GM23338 (cell line): Measurements from ENCODE around the gene TF. TPM values are rescaled to one million over a fixed set of nuclear protein-coding genes. Genes with fewer than 3 reads are reported as not detected.

ENCODE experiments used
- ATAC-seq: fragments of 200-7000 bp; cut with Tn5 transposase; 3 replicates; pipeline ENCODE4 v1.9.1; 2020
- DNase-seq: peaks from one replicate; pipeline ENCODE4 v3.0.0-alpha.2; 2015; ENCODE audit warnings: low spot score
- H2AFZ ChIP-seq: fragments of 200-600 bp; sonication (generic); 2 replicates; pipeline ENCODE4 v1.8.0; 2016; ENCODE audit warnings: antibody characterized with exemption, mild to moderate bottlenecking, moderate library complexity
- H3F3A ChIP-seq: fragments of 200-600 bp; sonication (generic); replicated peaks from 2 replicates; pipeline ENCODE4 v1.8.0; 2017; ENCODE audit warnings: antibody characterized with exemption, mixed run types, low read depth
- H3K27ac ChIP-seq: fragments of 200-600 bp; sonication (generic); 2 replicates; pipeline ENCODE4 v1.6.1; 2016; ENCODE audit warnings: low read depth
- H3K27me3 ChIP-seq: fragments of 200-600 bp; sonication (generic); 2 replicates; pipeline ENCODE4 v1.8.0; 2016; ENCODE audit warnings: mild to moderate bottlenecking, mixed run types, moderate library complexity; ENCODE audit not compliant: insufficient read depth
- H3K36me3 ChIP-seq: fragments of 200-600 bp; sonication (generic); 2 replicates; pipeline ENCODE4 v1.8.0; 2016; ENCODE audit warnings: mild to moderate bottlenecking; ENCODE audit not compliant: insufficient read depth
- H3K4me1 ChIP-seq: fragments of 200-600 bp; sonication (generic); 2 replicates; pipeline ENCODE4 v1.8.0; 2016; ENCODE audit warnings: mild to moderate bottlenecking, moderate library complexity; ENCODE audit not compliant: insufficient read depth
- H3K4me2 ChIP-seq: fragments of 200-600 bp; sonication (generic); 2 replicates; pipeline ENCODE4 v1.7.1; 2017; ENCODE audit warnings: mixed run types
- H3K4me3 ChIP-seq: fragments of 200-600 bp; sonication (generic); 2 replicates; pipeline ENCODE4 v1.6.1; 2016; ENCODE audit warnings: mixed run types
- H3K79me2 ChIP-seq: fragments of 200-600 bp; sonication (generic); replicated peaks from 2 replicates; pipeline ENCODE4 v1.8.0; 2017; ENCODE audit warnings: mild to moderate bottlenecking; ENCODE audit not compliant: insufficient read depth
- H3K9me2 ChIP-seq: fragments of 200-600 bp; sonication (generic); 2 replicates; pipeline ENCODE4 v1.8.0; 2017; ENCODE audit not compliant: insufficient read depth
- H4K20me1 ChIP-seq: fragments of 200-600 bp; sonication (generic); replicated peaks from 2 replicates; pipeline ENCODE4 v1.8.0; 2017; ENCODE audit warnings: mild to moderate bottlenecking; ENCODE audit not compliant: insufficient read depth
- H3K27ac Mint-ChIP-seq: 2 replicates; pipeline ENCODE4 v1.8.0; 2020; ENCODE audit warnings: inconsistent platforms, mild to moderate bottlenecking, moderate library complexity, mixed read lengths
- H3K27me3 Mint-ChIP-seq: 3 replicates; pipeline ENCODE4 v1.8.0; 2022; ENCODE audit warnings: low read depth, mild to moderate bottlenecking, moderate library complexity, mixed read lengths, inconsistent platforms; ENCODE audit not compliant: insufficient read depth, poor library complexity
- H3K36me3 Mint-ChIP-seq: 3 replicates; pipeline ENCODE4 v1.8.0; 2021; ENCODE audit warnings: low read depth, mild to moderate bottlenecking, inconsistent platforms, moderate library complexity, mixed read lengths
- H3K4me1 Mint-ChIP-seq: 3 replicates; pipeline ENCODE4 v1.8.0; 2020; ENCODE audit warnings: mild to moderate bottlenecking, inconsistent platforms, mixed read lengths
- H3K4me3 Mint-ChIP-seq: 3 replicates; pipeline ENCODE4 v1.8.0; 2021; ENCODE audit warnings: moderate library complexity, mild to moderate bottlenecking, inconsistent platforms, mixed read lengths
- H3K9me3 Mint-ChIP-seq: 3 replicates; pipeline ENCODE4 v1.8.0; 2020; ENCODE audit warnings: moderate library complexity, mild to moderate bottlenecking, inconsistent platforms, mixed read lengths
- CREB1 ChIP-seq: fragments of 250-450 bp; sonication (Bioruptor Pico); IDR thresholded peaks from 2 replicates; pipeline ENCODE4 v1.5.0; 2020; ENCODE audit warnings: low read depth, mild to moderate bottlenecking, moderate library complexity
- ETS1 ChIP-seq: IDR thresholded peaks from 2 replicates; pipeline ENCODE4 v1.6.1; 2016; ENCODE audit warnings: antibody characterized with exemption
- EZH2 ChIP-seq: fragments of 200-600 bp; sonication (generic); IDR thresholded peaks from one replicate; pipeline ENCODE4 v1.8.0; 2017; ENCODE audit warnings: antibody characterized with exemption, mild to moderate bottlenecking, low read depth; ENCODE audit not compliant: unreplicated experiment
- EZH2phosphoT487 ChIP-seq: fragments of 200-600 bp; sonication (generic); IDR thresholded peaks from one replicate; pipeline ENCODE4 v1.8.1; 2018; ENCODE audit warnings: antibody characterized with exemption; ENCODE audit not compliant: unreplicated experiment
- JUNB ChIP-seq: IDR thresholded peaks from one replicate; pipeline ENCODE4 v1.6.1; 2016; ENCODE audit warnings: antibody characterized with exemption; ENCODE audit not compliant: unreplicated experiment
- NANOG ChIP-seq: IDR thresholded peaks from 2 replicates; pipeline ENCODE4 v1.6.1; 2016; ENCODE audit warnings: antibody characterized with exemption, borderline replicate concordance
- POLR2AphosphoS5 ChIP-seq: IDR thresholded peaks from 2 replicates; pipeline ENCODE4 v1.6.1; 2016; ENCODE audit warnings: antibody characterized with exemption, low read depth
- STAT1 ChIP-seq: IDR thresholded peaks from one replicate; pipeline ENCODE4 v1.6.1; 2016; ENCODE audit warnings: antibody characterized with exemption; ENCODE audit not compliant: unreplicated experiment
- ZNF114 ChIP-seq: fragments of 250-450 bp; sonication (Bioruptor Pico); IDR thresholded peaks from 2 replicates; pipeline ENCODE4 v1.5.0; 2020; ENCODE audit warnings: mild to moderate bottlenecking, moderate library complexity
- ZNF331 ChIP-seq: fragments of 250-450 bp; sonication (Bioruptor Pico); IDR thresholded peaks from 2 replicates; pipeline ENCODE4 v1.5.0; 2020; ENCODE audit warnings: low read depth, mild to moderate bottlenecking, moderate library complexity
- ZNF462 ChIP-seq: fragments of 250-450 bp; sonication (Bioruptor Pico); IDR thresholded peaks from 2 replicates; pipeline ENCODE4 v1.5.0; 2020; ENCODE audit warnings: mild to moderate bottlenecking, moderate library complexity
- polyA plus RNA-seq: library from polyadenylated mRNA; unstranded; fragments of >200 nt; fragmentation: Nextera tagmentation; extraction: Ambion mirVana; gene quantifications from 2 replicates; pipeline ENCODE4 v1.2.1, GENCODE V29; 2016
- total RNA-seq: library from RNA; depleted of rRNA; stranded (reverse); fragments of >200 nt; shearing (Covaris generic); gene quantifications from 2 replicates; pipeline ENCODE4 v1.2.3, GENCODE V29; 2014

TF gene
- total and polyA plus RNA-seq, 2 experiments from 2014 or later = 0.03 to 0.76 TPM

- no peaks in the 10 kb centered on the region for H3K9me2 ChIP-seq
- no peaks in the 10 kb centered on the region for H3K9me3 Mint-ChIP-seq
- no peaks in the 10 kb centered on the region for H3K4me1 ChIP-seq
- H3K27ac Mint-ChIP-seq = no peak overlapping the region
- 0 out of 2 replicates have a peak, but pooled peaks cover under 1% of the 10 kb centered on the region for H3K79me2 ChIP-seq
- H3K27me3 Mint-ChIP-seq = no peaks in the 10 kb centered on the region
- H3K36me3 Mint-ChIP-seq = peaks cover 55% of the 10 kb centered on the region
- H3K4me1 Mint-ChIP-seq = no peaks in the 10 kb centered on the region
- H2AFZ ChIP-seq = no peak overlapping the region
- H3K27ac ChIP-seq = no peak overlapping the region
- H3K36me3 ChIP-seq = peaks cover 32% of the 10 kb centered on the region
- peaks cover 5% of the 10 kb centered on the region for H3F3A ChIP-seq
- TF ChIP-seq EZH2phosphoT487 = no peak
- TF ChIP-seq JUNB = no peak
- TF ChIP-seq ZNF462 = no peak
- TF ChIP-seq NANOG = no peak
- no peak for TF ChIP-seq ETS1
- no peak overlapping the region for H3K4me3 ChIP-seq
- H4K20me1 ChIP-seq = 0 out of 2 replicates have a peak, but pooled peaks cover 2% of the 10 kb centered on the region
- ATAC-seq (no peak), DNase-seq (no peak)
- no peaks in the 10 kb centered on the region for H3K27me3 ChIP-seq
- H3K4me2 ChIP-seq = no peak overlapping the region
- no peak overlapping the region for H3K4me3 Mint-ChIP-seq
Observed at GRCh38 chr3:133812872-133813271, 66.7 kb downstream of the TF start.

GRCh38 chr3:133815386-133815785 lies 69.2 kb downstream of the TF start:
- DNase-seq (no peak), ATAC-seq (no peak)
- Mint-ChIP-seq H3K27me3 (no peaks in the 10 kb centered on the region), H3K27ac (no peak overlapping the region), H3K4me1 (no peaks in the 10 kb centered on the region), H3K4me3 (no peak overlapping the region), H3K36me3 (peaks cover 49% of the 10 kb centered on the region), H3K9me3 (no peaks in the 10 kb centered on the region)
- H3K4me1 ChIP-seq = no peaks in the 10 kb centered on the region
- H3F3A ChIP-seq = peaks cover 8% of the 10 kb centered on the region
- peaks cover 33% of the 10 kb centered on the region; the same call in 1 of the 2 replicates for H3K36me3 ChIP-seq
- TF ChIP-seq ZNF331 (CRISPR knock-in tag) = no peak
- no peak for TF ChIP-seq EZH2phosphoT487
- no peak for TF ChIP-seq CREB1 (CRISPR knock-in tag)
- TF ChIP-seq EZH2 = no peak
- TF ChIP-seq ETS1 = no peak
- TF ChIP-seq POLR2AphosphoS5 = no peak
- TF ChIP-seq NANOG = no peak
- no peak for TF ChIP-seq ZNF114 (CRISPR knock-in tag)
- no peak for TF ChIP-seq STAT1
- H3K4me3 ChIP-seq = no peak overlapping the region
- no peaks in the 10 kb centered on the region for H3K27me3 ChIP-seq
- H3K9me2 ChIP-seq = no peaks in the 10 kb centered on the region
- H3K27ac ChIP-seq = no peak overlapping the region
- no peaks in the 10 kb centered on the region for H3K79me2 ChIP-seq
- H4K20me1 ChIP-seq = peaks cover 2% of the 10 kb centered on the region; the same call in 1 of the 2 replicates
- no peak overlapping the region for H3K4me2 ChIP-seq
- no peak overlapping the region for H2AFZ ChIP-seq
